ENCODE measurements around the gene RICTOR. TPM values are rescaled to one million over a fixed set of nuclear protein-coding genes. Genes with fewer than 3 reads are reported as not detected.

The RICTOR gene
- total RNA-seq, 2 experiments from 2014 or later, result 23.2 to 28.5 TPM

DNA sequence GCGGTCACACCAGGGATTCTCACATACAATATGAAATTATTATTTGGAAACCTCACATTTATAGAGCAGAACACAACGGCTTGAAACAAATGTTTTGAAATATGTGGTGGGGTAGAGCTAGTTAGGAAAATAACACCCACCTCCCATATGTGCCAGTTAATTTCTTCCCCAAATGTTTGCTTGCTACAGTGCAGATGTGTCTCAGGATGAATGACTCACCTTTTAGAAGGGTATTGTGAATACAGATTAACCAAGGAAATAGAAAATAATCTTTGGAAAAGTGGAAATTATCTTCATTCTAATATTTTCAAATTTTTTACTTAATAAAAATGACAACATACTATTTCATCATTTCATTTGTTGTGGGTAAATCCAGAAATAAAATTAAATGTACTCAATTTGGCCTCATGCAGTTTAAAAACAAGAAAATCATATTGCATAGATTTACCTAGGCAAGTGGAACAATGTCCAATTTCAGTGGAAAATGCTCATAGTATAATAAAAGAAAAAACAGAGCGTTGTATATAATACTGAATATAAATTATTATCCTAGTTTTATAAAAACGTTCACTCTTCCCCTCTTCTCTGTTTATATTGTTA is 39.3 kb upstream of the RICTOR start:
- CTCF ChIA-PET, result interaction anchor here (3.9 kb wide), 1 partner anchor 8 kb away, joined by 16 read pairs; no protein-coding TSS in a partner anchor
- H3K36me3 Mint-ChIP-seq (ENCODE audit: low read depth), result peaks cover 40% of the 10 kb centered on the region
- intact Hi-C loops (cut with DNase I, micrococcal nuclease), result no loop called here
- no peaks in the 10 kb centered on the region for H3K27me3 Mint-ChIP-seq
- no peak for DNase-seq
- H3K9me3 Mint-ChIP-seq (ENCODE audit: low read depth), result no peaks in the 10 kb centered on the region
- no peak for ATAC-seq
- POLR2A ChIA-PET, result interaction anchor here (0.6 kb wide), 1 partner anchor 87 kb away, joined by 3 read pairs; no protein-coding TSS in a partner anchor
- H3K4me1 Mint-ChIP-seq, result peaks cover 40% of the 10 kb centered on the region
- peak overlapping the region; percentile 26 for H3K27ac Mint-ChIP-seq
- H3K4me3 Mint-ChIP-seq, result no peak overlapping the region

DNA sequence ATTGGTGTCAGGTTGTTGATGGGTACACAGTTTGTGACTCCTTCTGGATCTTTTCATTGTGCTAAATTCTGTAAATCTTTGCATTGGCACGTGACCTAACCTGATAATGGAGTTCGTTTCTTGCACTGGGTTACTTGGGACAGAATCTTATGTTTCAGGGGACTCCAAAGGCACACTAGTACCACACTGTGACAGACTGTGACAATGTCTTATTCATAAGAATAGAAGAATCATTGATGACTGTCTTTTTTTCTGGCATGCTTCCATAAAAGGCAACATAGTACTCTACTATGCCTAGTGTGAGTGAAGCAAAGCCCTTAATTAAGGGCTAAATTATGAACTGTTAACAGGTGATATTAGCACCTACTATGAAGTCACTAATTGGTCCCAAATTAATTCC is 35.4 kb upstream of the RICTOR start:
- H3K36me3 Mint-ChIP-seq (ENCODE audit: low read depth), result peaks cover 18% of the 10 kb centered on the region
- peak; percentile 68 for ATAC-seq
- POLR2A ChIA-PET, result no interaction called here
- DNase-seq, result no peak
- no peaks in the 10 kb centered on the region for H3K9me3 Mint-ChIP-seq (ENCODE audit: low read depth)
- no peaks in the 10 kb centered on the region for H3K27me3 Mint-ChIP-seq
- no peak overlapping the region for H3K4me3 Mint-ChIP-seq
- intact Hi-C loops (cut with DNase I, micrococcal nuclease), result no loop called here
- CTCF ChIA-PET, result interaction anchor here (1.2 kb wide), 1 partner anchor 29 kb away, joined by 5 read pairs; no protein-coding TSS in a partner anchor
- peak overlapping the region; percentile 11 for H3K27ac Mint-ChIP-seq
- peaks cover 16% of the 10 kb centered on the region for H3K4me1 Mint-ChIP-seq

DNA sequence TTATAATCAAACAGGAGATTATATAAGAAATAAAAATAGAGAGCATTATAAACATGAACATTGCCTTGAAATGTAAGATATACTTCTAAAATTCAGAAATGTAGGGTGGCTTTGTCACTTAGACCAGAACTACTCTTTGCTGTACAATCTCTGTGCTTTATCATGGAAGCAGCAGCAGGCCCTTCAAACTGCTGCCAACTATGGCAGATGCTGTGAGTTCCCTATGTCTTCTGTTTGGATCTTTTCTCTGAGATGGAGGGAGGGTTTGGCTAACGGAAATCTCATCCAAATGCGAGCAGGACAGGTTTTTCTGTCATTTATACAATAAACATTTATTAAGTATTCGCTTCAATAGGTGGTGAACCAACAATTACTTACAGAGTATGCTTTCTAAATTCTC is 34.8 kb upstream of the RICTOR start:
- H3K27me3 Mint-ChIP-seq, result no peaks in the 10 kb centered on the region
- DNase-seq, result no peak
- no peak overlapping the region for H3K4me3 Mint-ChIP-seq
- H3K4me1 Mint-ChIP-seq, result peaks cover 14% of the 10 kb centered on the region
- no peak for ATAC-seq
- peaks cover 22% of the 10 kb centered on the region for H3K36me3 Mint-ChIP-seq (ENCODE audit: low read depth)
- intact Hi-C loops (cut with DNase I, micrococcal nuclease), result no loop called here
- peak overlapping the region; percentile 32 for H3K27ac Mint-ChIP-seq
- CTCF ChIA-PET, result interaction anchor here (1.0 kb wide), 1 partner anchor 66 kb away, joined by 4 read pairs; no protein-coding TSS in a partner anchor
- H3K9me3 Mint-ChIP-seq (ENCODE audit: low read depth), result no peaks in the 10 kb centered on the region
- POLR2A ChIA-PET, result no interaction called here

DNA sequence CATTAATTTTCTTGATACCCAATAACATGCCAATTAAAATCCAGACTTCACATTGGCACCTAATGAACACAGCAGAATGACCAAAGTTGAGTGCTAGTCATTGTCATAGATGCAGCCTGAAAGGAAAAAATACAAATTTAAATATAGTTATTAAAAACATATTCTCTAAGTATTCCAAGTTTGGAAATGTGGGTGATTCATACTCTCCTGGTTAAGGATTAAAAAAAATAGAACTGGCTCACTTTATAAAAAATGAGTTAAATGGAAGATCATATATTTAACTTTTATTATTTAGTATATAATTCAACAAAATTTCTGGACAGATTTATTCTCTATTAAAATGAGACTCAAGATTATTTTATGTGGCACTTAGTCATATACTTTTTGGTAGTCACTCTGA is 33.2 kb upstream of the RICTOR start:
- H3K4me3 Mint-ChIP-seq, result no peak overlapping the region
- DNase-seq (no peak), ATAC-seq (no peak)
- peaks cover 28% of the 10 kb centered on the region for H3K36me3 Mint-ChIP-seq (ENCODE audit: low read depth)
- intact Hi-C loops (cut with DNase I, micrococcal nuclease), result loop anchor here in 1 of 2 experiments (2.0 kb wide), 1 partner anchor 33 kb away; the partner anchor contains the start of gene RICTOR
- no peaks in the 10 kb centered on the region for H3K27me3 Mint-ChIP-seq
- H3K27ac Mint-ChIP-seq, result no peak overlapping the region
- ChIA-PET CTCF (no interaction called here), POLR2A (no interaction called here)
- H3K4me1 Mint-ChIP-seq, result peaks cover 18% of the 10 kb centered on the region
- H3K9me3 Mint-ChIP-seq (ENCODE audit: low read depth), result no peaks in the 10 kb centered on the region

DNA sequence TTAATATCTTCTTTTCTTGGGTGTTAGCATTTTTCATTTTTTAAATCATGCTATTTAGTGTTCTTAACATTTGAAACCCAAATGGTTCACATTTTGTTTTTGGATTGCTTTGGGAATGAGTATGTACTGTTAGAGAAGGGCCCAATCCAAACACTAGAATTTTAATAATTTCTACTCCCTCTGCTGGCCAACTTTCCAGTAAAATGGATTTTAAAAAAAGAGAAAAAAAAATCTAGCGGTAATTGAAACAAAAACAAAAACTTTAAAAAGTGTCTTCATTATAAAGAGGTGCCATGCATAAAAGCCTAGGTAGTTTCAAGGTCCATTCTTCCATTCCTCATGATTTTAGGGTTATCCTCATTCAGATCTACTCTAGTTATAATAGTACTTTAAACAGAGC is 32.1 kb upstream of the RICTOR start:
- Mint-ChIP-seq H3K27ac (peak overlapping the region; percentile 15), H3K9me3 (ENCODE audit: low read depth) (no peaks in the 10 kb centered on the region), H3K27me3 (no peaks in the 10 kb centered on the region), H3K4me1 (peaks cover 25% of the 10 kb centered on the region), H3K36me3 (ENCODE audit: low read depth) (peaks cover 29% of the 10 kb centered on the region), H3K4me3 (no peak overlapping the region)
- CTCF ChIA-PET, result interaction anchor here (0.8 kb wide), 1 partner anchor 102 kb away, joined by 3 read pairs; no protein-coding TSS in a partner anchor
- POLR2A ChIA-PET, result no interaction called here
- intact Hi-C loops (cut with DNase I, micrococcal nuclease), result loop anchor here in 1 of 2 experiments (2.0 kb wide), 1 partner anchor 32 kb away; the partner anchor contains the start of gene RICTOR
- DNase-seq (no peak), ATAC-seq (no peak)

DNA sequence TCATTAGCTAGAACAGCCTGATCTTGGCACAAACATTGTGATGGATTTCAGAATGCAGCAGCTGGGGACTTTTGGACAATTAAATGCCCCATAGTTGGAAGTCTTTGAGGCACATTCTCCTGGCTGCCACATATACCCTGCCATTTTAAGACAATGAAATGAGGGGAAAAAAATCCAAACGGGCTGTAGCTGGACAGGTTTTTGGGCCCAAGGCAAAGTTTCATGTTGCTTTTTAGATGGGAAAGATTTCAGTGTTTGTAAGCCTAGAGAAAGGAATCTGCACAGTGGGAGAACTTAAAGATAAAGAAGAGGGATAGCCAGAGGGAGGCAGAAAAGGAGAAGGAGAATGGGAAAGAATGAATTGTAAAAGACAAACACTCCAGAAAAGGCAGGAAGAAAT is 30.0 kb upstream of the RICTOR start:
- DNase-seq (no peak), ATAC-seq (no peak)
- ChIA-PET POLR2A (no interaction called here), CTCF (interaction anchor here (0.9 to 1.0 kb wide), 2 partner anchors 23 to 25 kb away, joined by 3 to 5 read pairs; no protein-coding TSS in a partner anchor)
- Mint-ChIP-seq H3K36me3 (ENCODE audit: low read depth) (peaks cover 26% of the 10 kb centered on the region), H3K27me3 (no peaks in the 10 kb centered on the region), H3K4me1 (peaks cover 38% of the 10 kb centered on the region), H3K9me3 (ENCODE audit: low read depth) (no peaks in the 10 kb centered on the region), H3K27ac (no peak overlapping the region), H3K4me3 (no peak overlapping the region)
- intact Hi-C loops (cut with DNase I, micrococcal nuclease), result no loop called here

DNA sequence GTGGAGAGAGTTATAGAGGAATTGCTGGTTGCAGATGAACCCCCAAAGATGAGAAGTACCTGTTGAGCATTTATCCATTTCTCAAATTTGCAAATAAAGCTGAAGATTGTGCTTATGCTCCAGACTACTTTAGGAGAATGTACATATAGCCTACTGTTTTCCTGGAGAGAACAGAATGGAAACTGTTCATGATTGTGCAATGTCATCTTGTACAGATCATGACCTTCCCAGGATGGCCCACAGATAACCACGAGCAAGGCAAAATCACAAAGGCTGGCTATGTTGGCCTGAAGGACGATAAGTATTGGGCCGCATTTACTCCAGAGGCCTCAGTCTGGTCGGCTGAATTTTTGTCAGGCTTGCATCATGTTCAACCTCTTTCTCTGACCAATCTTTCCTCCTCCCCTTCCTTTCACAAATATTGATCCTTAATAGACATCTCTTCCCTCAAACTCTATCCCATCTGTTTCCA is 28.5 kb upstream of the RICTOR start:
- peaks cover 22% of the 10 kb centered on the region for H3K36me3 Mint-ChIP-seq (ENCODE audit: low read depth)
- ChIA-PET POLR2A (no interaction called here), CTCF (no interaction called here)
- no peak for DNase-seq
- peaks cover 38% of the 10 kb centered on the region for H3K4me1 Mint-ChIP-seq
- no peaks in the 10 kb centered on the region for H3K9me3 Mint-ChIP-seq (ENCODE audit: low read depth)
- no peak overlapping the region for H3K4me3 Mint-ChIP-seq
- H3K27me3 Mint-ChIP-seq, result no peaks in the 10 kb centered on the region
- no peak for ATAC-seq
- intact Hi-C loops (cut with DNase I, micrococcal nuclease), result no loop called here
- H3K27ac Mint-ChIP-seq, result peak overlapping the region; percentile 0

DNA sequence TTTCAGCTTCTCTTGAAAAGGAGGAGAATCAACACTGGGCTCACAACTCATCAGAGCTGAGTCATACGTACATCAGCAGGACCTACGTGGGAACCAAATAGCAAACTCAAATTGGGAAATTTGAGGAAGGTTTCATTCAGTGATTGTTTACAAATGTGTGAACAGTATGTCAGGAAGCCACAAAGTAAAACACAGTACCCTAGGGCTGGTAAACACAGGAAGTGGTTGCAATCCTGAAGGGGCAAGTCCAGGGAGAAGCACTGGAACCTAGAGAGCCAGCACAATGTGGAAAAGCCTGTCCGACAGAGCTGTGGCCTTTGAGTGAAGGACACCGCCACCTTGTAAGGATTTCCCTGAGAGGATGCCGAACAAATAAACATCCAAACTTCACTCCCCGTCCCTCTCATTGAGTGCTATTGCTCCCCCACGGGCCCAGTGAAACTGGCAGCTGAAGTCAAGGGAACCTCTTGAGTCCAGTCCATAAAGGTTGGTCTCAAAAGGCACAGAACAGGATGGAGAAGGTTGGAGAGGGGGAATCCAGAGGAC is 26.7 kb upstream of the RICTOR start:
- intact Hi-C loops (cut with DNase I, micrococcal nuclease), result no loop called here
- ATAC-seq (peak; percentile 59), DNase-seq (no peak)
- CTCF ChIA-PET, result interaction anchor here (0.6 to 1.0 kb wide), 2 partner anchors 13 to 18 kb away, joined by 3 to 4 read pairs; no protein-coding TSS in a partner anchor
- no peak overlapping the region for H3K4me3 Mint-ChIP-seq
- peaks cover 19% of the 10 kb centered on the region for H3K36me3 Mint-ChIP-seq (ENCODE audit: low read depth)
- POLR2A ChIA-PET, result no interaction called here
- H3K4me1 Mint-ChIP-seq, result peaks cover 33% of the 10 kb centered on the region
- H3K27ac Mint-ChIP-seq, result peak overlapping the region; percentile 35
- no peaks in the 10 kb centered on the region for H3K27me3 Mint-ChIP-seq
- no peaks in the 10 kb centered on the region for H3K9me3 Mint-ChIP-seq (ENCODE audit: low read depth)

DNA sequence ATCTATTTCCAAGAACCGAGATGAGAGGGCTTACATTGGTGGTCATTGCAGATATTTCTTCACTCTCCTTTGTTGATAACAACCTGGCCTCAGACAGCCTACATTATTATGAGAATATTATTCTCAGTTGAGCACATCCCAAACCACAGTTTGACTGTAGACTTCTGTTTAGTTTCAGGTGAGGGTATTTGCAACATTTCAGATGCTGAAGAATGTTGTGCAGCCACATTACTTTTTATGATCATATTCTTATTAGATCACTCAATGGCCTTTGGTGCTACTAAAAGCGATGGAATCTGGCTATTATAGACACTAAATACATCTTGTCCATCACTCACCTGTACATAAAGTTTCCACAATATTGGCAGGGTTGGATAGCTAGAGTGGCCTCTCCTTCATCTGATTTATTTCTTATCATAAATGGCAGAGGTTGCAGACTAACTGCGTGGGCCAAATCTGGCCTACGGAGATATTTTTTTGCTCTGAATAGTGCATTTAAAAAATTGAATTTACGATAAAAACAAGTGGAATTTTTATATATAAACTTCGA is 26.2 kb upstream of the RICTOR start:
- ChIA-PET CTCF (interaction anchor here (0.6 to 1.0 kb wide), 2 partner anchors 14 to 19 kb away, joined by 3 to 4 read pairs; no protein-coding TSS in a partner anchor), POLR2A (no interaction called here)
- H3K27me3 Mint-ChIP-seq, result no peaks in the 10 kb centered on the region
- ATAC-seq, result no peak
- peaks cover 19% of the 10 kb centered on the region for H3K36me3 Mint-ChIP-seq (ENCODE audit: low read depth)
- H3K9me3 Mint-ChIP-seq (ENCODE audit: low read depth), result no peaks in the 10 kb centered on the region
- intact Hi-C loops (cut with DNase I, micrococcal nuclease), result no loop called here
- no peak overlapping the region for H3K27ac Mint-ChIP-seq
- H3K4me1 Mint-ChIP-seq, result peaks cover 33% of the 10 kb centered on the region
- no peak for DNase-seq
- no peak overlapping the region for H3K4me3 Mint-ChIP-seq

DNA sequence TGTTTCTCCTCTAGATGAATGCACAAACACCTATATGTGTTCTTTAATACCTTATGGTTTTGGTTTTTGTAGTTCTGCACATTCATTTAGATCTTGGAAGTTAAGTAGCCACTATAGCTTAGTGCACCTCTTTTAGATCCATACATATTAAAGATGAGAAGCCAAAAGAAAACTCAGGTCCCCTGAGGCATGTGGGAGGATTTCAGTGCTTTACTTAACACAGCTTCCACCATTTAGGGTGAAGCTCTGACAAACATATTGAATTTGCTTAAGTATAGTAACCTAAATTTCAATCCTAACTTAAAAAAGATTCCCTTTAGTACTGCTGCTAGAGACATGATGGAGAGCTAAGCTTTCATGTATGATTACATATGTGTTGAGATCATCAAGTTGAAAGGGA is 25.6 kb upstream of the RICTOR start:
- POLR2A ChIA-PET, result no interaction called here
- intact Hi-C loops (cut with DNase I, micrococcal nuclease), result no loop called here
- DNase-seq (no peak), ATAC-seq (no peak)
- CTCF ChIA-PET, result interaction anchor here (1.1 kb wide), 1 partner anchor 196 kb away, joined by 3 read pairs; no protein-coding TSS in a partner anchor
- Mint-ChIP-seq H3K4me1 (peaks cover 33% of the 10 kb centered on the region), H3K9me3 (ENCODE audit: low read depth) (no peaks in the 10 kb centered on the region), H3K27me3 (no peaks in the 10 kb centered on the region), H3K4me3 (no peak overlapping the region), H3K36me3 (ENCODE audit: low read depth) (peaks cover 19% of the 10 kb centered on the region), H3K27ac (peak overlapping the region; percentile 29)

DNA sequence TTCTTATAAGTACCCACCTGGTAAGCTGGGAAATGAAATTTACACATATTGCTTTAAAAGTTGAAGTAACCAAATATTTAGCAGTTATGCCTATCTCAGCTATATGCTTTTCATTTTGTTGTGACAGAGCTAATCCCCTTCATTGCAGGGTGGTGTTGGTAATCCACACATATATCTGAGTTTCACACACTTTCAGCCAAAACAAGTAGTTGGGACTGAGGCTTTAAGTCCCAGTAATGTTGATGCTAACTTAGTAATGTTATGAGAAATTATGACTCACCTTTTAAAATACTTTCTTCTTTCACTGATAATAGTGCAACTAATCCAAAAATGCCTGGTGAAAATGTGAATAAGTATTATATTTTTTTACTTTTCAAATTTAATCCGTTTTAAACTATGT is 19.2 kb upstream of the RICTOR start:
- Mint-ChIP-seq H3K9me3 (ENCODE audit: low read depth) (peaks cover 1% of the 10 kb centered on the region), H3K27me3 (peaks cover 8% of the 10 kb centered on the region), H3K36me3 (ENCODE audit: low read depth) (no peaks in the 10 kb centered on the region), H3K4me3 (no peak overlapping the region), H3K4me1 (peaks cover 4% of the 10 kb centered on the region), H3K27ac (no peak overlapping the region)
- ChIA-PET CTCF (interaction anchor here (0.6 to 1.1 kb wide), 2 partner anchors 27 to 281 kb away, joined by 3 read pairs; no protein-coding TSS in a partner anchor), POLR2A (no interaction called here)
- intact Hi-C loops (cut with DNase I, micrococcal nuclease), result no loop called here
- DNase-seq (no peak), ATAC-seq (peak; percentile 68)

Measured in activated CD4-positive, alpha-beta T cell treated with anti-CD3 and anti-CD28 coated beads for 36 hours (primary cell).